Nephron (organoid): ENCODE measurements around the gene FBXO36.
"Not testable (repeated sequence)": the region's sequence is repeated elsewhere in the genome, so short reads cannot be mapped to it uniquely, and the experiment has no call there.

Source experiments
- H3K27ac Mint-ChIP-seq, 3 experiments: 2 replicates each; pipeline ENCODE4 v1.8.0; 2020; ENCODE audit warnings: mixed read lengths in 3 of 3, mild to moderate bottlenecking in 2 of 3, moderate library complexity in 1 of 3
- H3K27me3 Mint-ChIP-seq: 2 replicates; pipeline ENCODE4 v1.8.0; 2021; ENCODE audit warnings: low read depth, mild to moderate bottlenecking, moderate library complexity, mixed read lengths
- H3K36me3 Mint-ChIP-seq: 2 replicates; pipeline ENCODE4 v1.8.0; 2020; ENCODE audit warnings: low read depth, mixed read lengths
- H3K4me1 Mint-ChIP-seq: 2 replicates; pipeline ENCODE4 v1.8.0; 2020; ENCODE audit warnings: mixed read lengths
- H3K4me3 Mint-ChIP-seq, 3 experiments: 2 replicates each; pipeline ENCODE4 v1.8.0; 2020; ENCODE audit warnings: mild to moderate bottlenecking in 3 of 3, mixed read lengths in 3 of 3, moderate library complexity in 2 of 3
- H3K9me3 Mint-ChIP-seq: 2 replicates; pipeline ENCODE4 v1.8.0; 2020; ENCODE audit warnings: mixed read lengths
- TF ChIP-seq, protein P1 (sequence below), 3 experiments: fragments of 200-600 bp; sonication (generic); IDR thresholded peaks; one replicate each; pipeline ENCODE4 v1.5.0; 2021; ENCODE audit warnings: antibody characterized with exemption in 3 of 3; ENCODE audit not compliant: unreplicated experiment in 3 of 3

FBXO36 gene

GRCh38 chr2:229889023-229889422 is 33.3 kb upstream of the FBXO36 start:
- no peak overlapping the region for H3K27ac Mint-ChIP-seq
- no peaks in the 10 kb centered on the region for H3K27me3 Mint-ChIP-seq
- H3K9me3 Mint-ChIP-seq, result no peaks in the 10 kb centered on the region
- peaks cover 11% of the 10 kb centered on the region for H3K4me1 Mint-ChIP-seq
- peaks cover 9% of the 10 kb centered on the region for H3K36me3 Mint-ChIP-seq
- TF ChIP-seq, protein P1, sequence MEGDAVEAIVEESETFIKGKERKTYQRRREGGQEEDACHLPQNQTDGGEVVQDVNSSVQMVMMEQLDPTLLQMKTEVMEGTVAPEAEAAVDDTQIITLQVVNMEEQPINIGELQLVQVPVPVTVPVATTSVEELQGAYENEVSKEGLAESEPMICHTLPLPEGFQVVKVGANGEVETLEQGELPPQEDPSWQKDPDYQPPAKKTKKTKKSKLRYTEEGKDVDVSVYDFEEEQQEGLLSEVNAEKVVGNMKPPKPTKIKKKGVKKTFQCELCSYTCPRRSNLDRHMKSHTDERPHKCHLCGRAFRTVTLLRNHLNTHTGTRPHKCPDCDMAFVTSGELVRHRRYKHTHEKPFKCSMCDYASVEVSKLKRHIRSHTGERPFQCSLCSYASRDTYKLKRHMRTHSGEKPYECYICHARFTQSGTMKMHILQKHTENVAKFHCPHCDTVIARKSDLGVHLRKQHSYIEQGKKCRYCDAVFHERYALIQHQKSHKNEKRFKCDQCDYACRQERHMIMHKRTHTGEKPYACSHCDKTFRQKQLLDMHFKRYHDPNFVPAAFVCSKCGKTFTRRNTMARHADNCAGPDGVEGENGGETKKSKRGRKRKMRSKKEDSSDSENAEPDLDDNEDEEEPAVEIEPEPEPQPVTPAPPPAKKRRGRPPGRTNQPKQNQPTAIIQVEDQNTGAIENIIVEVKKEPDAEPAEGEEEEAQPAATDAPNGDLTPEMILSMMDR (IDR thresholded peaks at IDR 0.05; ENCODE audit: unreplicated experiment in 3 of 3), result no peak
- no peak overlapping the region for H3K4me3 Mint-ChIP-seq

- no peaks in the 10 kb centered on the region for H3K9me3 Mint-ChIP-seq
- H3K27ac Mint-ChIP-seq, result no peak overlapping the region
- no peaks in the 10 kb centered on the region for H3K27me3 Mint-ChIP-seq
- peaks cover 25% of the 10 kb centered on the region for H3K4me1 Mint-ChIP-seq
- TF ChIP-seq, protein P1 (IDR thresholded peaks at IDR 0.05; ENCODE audit: unreplicated experiment in 3 of 3), result no peak
- no peak overlapping the region for H3K4me3 Mint-ChIP-seq
- peaks cover 22% of the 10 kb centered on the region for H3K36me3 Mint-ChIP-seq
These were observed 25.4 kb upstream of the FBXO36 start for GRCh38 chr2:229896857-229897256.

DNA sequence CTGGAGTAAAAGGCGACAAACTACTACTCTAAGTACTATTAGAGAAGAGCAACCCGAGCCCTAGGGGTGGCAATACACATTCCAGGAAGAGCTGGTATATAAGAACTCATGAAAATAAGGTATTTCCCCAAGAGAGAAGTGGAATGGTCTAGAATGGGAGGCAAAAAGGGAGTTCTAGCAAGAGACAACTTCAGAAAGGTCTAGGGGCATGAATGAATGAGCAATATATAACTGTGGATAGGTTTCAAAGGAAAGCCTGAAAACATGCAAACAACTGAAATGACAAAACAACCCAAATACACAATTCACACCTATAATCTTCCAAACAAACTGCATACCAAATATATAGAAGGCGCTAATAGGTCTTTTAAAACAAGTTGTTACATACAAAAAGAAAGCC is 22.7 kb upstream of the FBXO36 start:
- no peaks in the 10 kb centered on the region for H3K9me3 Mint-ChIP-seq
- TF ChIP-seq, protein P1 (IDR thresholded peaks at IDR 0.05; ENCODE audit: unreplicated experiment in 3 of 3), result no peak
- no peaks in the 10 kb centered on the region for H3K27me3 Mint-ChIP-seq
- peaks cover 34% of the 10 kb centered on the region for H3K4me1 Mint-ChIP-seq
- no peak overlapping the region for H3K27ac Mint-ChIP-seq
- no peak overlapping the region for H3K4me3 Mint-ChIP-seq
- H3K36me3 Mint-ChIP-seq, result peaks cover 34% of the 10 kb centered on the region

- no peak overlapping the region for H3K27ac Mint-ChIP-seq
- H3K27me3 Mint-ChIP-seq, result no peaks in the 10 kb centered on the region
- peaks cover 35% of the 10 kb centered on the region for H3K36me3 Mint-ChIP-seq
- TF ChIP-seq, protein P1 (IDR thresholded peaks at IDR 0.05; ENCODE audit: unreplicated experiment in 3 of 3), result no peak
- no peaks in the 10 kb centered on the region for H3K9me3 Mint-ChIP-seq
- H3K4me1 Mint-ChIP-seq, result peaks cover 31% of the 10 kb centered on the region
- H3K4me3 Mint-ChIP-seq, result no peak overlapping the region
These were observed 22.3 kb upstream of the FBXO36 start for GRCh38 chr2:229900012-229900411.

GRCh38 chr2:229900514-229900913 is 21.8 kb upstream of the FBXO36 start:
- not testable (repeated sequence) for H3K4me3 Mint-ChIP-seq, H3K9me3 Mint-ChIP-seq, H3K27me3 Mint-ChIP-seq, H3K27ac Mint-ChIP-seq
- Mint-ChIP-seq H3K4me1 (peaks cover 26% of the 10 kb centered on the region), H3K36me3 (peaks cover 40% of the 10 kb centered on the region)

GRCh38 chr2:229901819-229902218 is 20.5 kb upstream of the FBXO36 start:
- no peak overlapping the region for H3K27ac Mint-ChIP-seq
- H3K4me1 Mint-ChIP-seq, result peaks cover 24% of the 10 kb centered on the region
- H3K36me3 Mint-ChIP-seq, result peaks cover 44% of the 10 kb centered on the region
- no peaks in the 10 kb centered on the region for H3K27me3 Mint-ChIP-seq
- TF ChIP-seq, protein P1 (IDR thresholded peaks at IDR 0.05; ENCODE audit: unreplicated experiment in 3 of 3), result no peak
- no peaks in the 10 kb centered on the region for H3K9me3 Mint-ChIP-seq
- H3K4me3 Mint-ChIP-seq, result no peak overlapping the region
